DOHH2 (cell line): ENCODE results near the gene ERO1B.

Experiments used
- EZH2phosphoT487 ChIP-seq: fragments of 200-600 bp; sonication (generic); IDR thresholded peaks from 2 replicates; pipeline ENCODE4 v1.6.1; 2017; ENCODE audit warnings: borderline replicate concordance, mild to moderate bottlenecking, antibody characterized with exemption, low read length, moderate library complexity, mixed read lengths
- TF ChIP-seq, protein P1 (sequence below): fragments of 200-600 bp; sonication (generic); IDR thresholded peaks from one replicate; pipeline ENCODE4 v1.5.1; 2014; ENCODE audit warnings: antibody characterized with exemption, mild to moderate bottlenecking, low read depth, low read length; ENCODE audit not compliant: poor library complexity, severe bottlenecking

GRCh38 chr1:236307435-236307834 lies 25.7 kb upstream of the ERO1B start:
- TF ChIP-seq, protein P1, sequence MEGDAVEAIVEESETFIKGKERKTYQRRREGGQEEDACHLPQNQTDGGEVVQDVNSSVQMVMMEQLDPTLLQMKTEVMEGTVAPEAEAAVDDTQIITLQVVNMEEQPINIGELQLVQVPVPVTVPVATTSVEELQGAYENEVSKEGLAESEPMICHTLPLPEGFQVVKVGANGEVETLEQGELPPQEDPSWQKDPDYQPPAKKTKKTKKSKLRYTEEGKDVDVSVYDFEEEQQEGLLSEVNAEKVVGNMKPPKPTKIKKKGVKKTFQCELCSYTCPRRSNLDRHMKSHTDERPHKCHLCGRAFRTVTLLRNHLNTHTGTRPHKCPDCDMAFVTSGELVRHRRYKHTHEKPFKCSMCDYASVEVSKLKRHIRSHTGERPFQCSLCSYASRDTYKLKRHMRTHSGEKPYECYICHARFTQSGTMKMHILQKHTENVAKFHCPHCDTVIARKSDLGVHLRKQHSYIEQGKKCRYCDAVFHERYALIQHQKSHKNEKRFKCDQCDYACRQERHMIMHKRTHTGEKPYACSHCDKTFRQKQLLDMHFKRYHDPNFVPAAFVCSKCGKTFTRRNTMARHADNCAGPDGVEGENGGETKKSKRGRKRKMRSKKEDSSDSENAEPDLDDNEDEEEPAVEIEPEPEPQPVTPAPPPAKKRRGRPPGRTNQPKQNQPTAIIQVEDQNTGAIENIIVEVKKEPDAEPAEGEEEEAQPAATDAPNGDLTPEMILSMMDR, result no peak
- TF ChIP-seq EZH2phosphoT487, result no peak
